CD4-positive, alpha-beta T cell treated with Interleukin-15 for 1 hour (primary cell): ENCODE measurements around the gene ANO6.
"Not testable (repeated sequence)": the region's sequence is repeated elsewhere in the genome, so short reads cannot be mapped to it uniquely, and the experiment has no call there.

Source experiments
- DNase-seq: peaks from one replicate; pipeline ENCODE4 v3.0.0-alpha.2; 2020

Gene ANO6

GRCh38 chr12:45354399-45354798 is 138.5 kb downstream of the ANO6 start:
- no peak for DNase-seq

- no peak for DNase-seq
These were observed 139.8 kb downstream of the ANO6 start for GRCh38 chr12:45355730-45356129.

GRCh38 chr12:45356822-45357538 is 141.1 kb downstream of the ANO6 start:
- no peak for DNase-seq

- no peak for DNase-seq
These were observed 141.9 kb downstream of the ANO6 start for GRCh38 chr12:45357539-45358417.

GRCh38 chr12:45362291-45362690 is 146.4 kb downstream of the ANO6 start:
- DNase-seq: no peak

GRCh38 chr12:45363903-45364302 is 148.0 kb downstream of the ANO6 start:
- DNase-seq: no peak

GRCh38 chr12:45368841-45369489 is 153.1 kb downstream of the ANO6 start:
- no peak for DNase-seq

- DNase-seq: no peak
These were observed 161.9 kb downstream of the ANO6 start for GRCh38 chr12:45377815-45378214.

GRCh38 chr12:45379261-45379660 is 163.4 kb downstream of the ANO6 start:
- DNase-seq: no peak

GRCh38 chr12:45381351-45381750 is 165.5 kb downstream of the ANO6 start:
- no peak for DNase-seq

- DNase-seq: no peak
These were observed 172.7 kb downstream of the ANO6 start for GRCh38 chr12:45388545-45388944.

GRCh38 chr12:45389426-45389825 is 173.5 kb downstream of the ANO6 start:
- DNase-seq: no peak

GRCh38 chr12:45397499-45397898 is 181.6 kb downstream of the ANO6 start:
- DNase-seq: not testable (repeated sequence)

GRCh38 chr12:45398552-45398951 is 182.7 kb downstream of the ANO6 start:
- no peak for DNase-seq

GRCh38 chr12:45400991-45401390 is 185.1 kb downstream of the ANO6 start:
- no peak for DNase-seq

GRCh38 chr12:45402288-45402687 is 186.4 kb downstream of the ANO6 start:
- no peak for DNase-seq

GRCh38 chr12:45406988-45407850 is 191.3 kb downstream of the ANO6 start:
- no peak for DNase-seq

- no peak for DNase-seq
These were observed 192.3 kb downstream of the ANO6 start for GRCh38 chr12:45407981-45408728.

GRCh38 chr12:45408729-45409114 is 192.8 kb downstream of the ANO6 start:
- DNase-seq: no peak

GRCh38 chr12:45409966-45410365 is 194.1 kb downstream of the ANO6 start:
- DNase-seq: no peak

GRCh38 chr12:45411626-45412025 is 195.7 kb downstream of the ANO6 start:
- DNase-seq: no peak

GRCh38 chr12:45415393-45415817 is 199.5 kb downstream of the ANO6 start:
- DNase-seq: peak; percentile 23
